Tibial nerve (tissue), 4 donors: ENCODE results near the gene CUX1. TPM values are rescaled to one million over a fixed set of nuclear protein-coding genes. Genes with fewer than 3 reads are reported as not detected.
A peak's percentile ranks its signal among the peaks of the same experiment; 100 is the strongest.

Source experiments
- DNase-seq, 2 donors: peaks; one replicate each; pipeline ENCODE4 v3.0.0-alpha.2; 2019; ENCODE audit warnings: low spot score in 2 of 2
- H3K27ac ChIP-seq, 4 donors: fragments of 200-600 bp; sonication (generic) in 3 of 4; one replicate each; pipeline ENCODE4 v1.5.1; 2017 to 2019; ENCODE audit warnings: mild to moderate bottlenecking in 1 of 4
- H3K27me3 ChIP-seq, 2 donors: fragments of 200-600 bp; sonication (generic) in 1 of 2; one replicate each; pipeline versions ENCODE4 v1.5.1 to v1.6.0; 2017 to 2019
- H3K36me3 ChIP-seq, 3 donors: fragments of 200-600 bp; sonication (generic); one replicate each; pipeline ENCODE4 v1.5.1; 2018 to 2019
- H3K4me1 ChIP-seq, 4 donors: fragments of 200-600 bp; sonication (generic) in 3 of 4; one replicate each; pipeline ENCODE4 v1.5.1; 2017 to 2019
- H3K4me3 ChIP-seq, 4 donors: fragments of 200-600 bp; sonication (generic) in 3 of 4; one replicate each; pipeline ENCODE4 v1.5.1; 2017 to 2019; ENCODE audit warnings: mild to moderate bottlenecking in 1 of 4, moderate library complexity in 1 of 4
- H3K9me3 ChIP-seq, 4 donors: fragments of 200-600 bp; sonication (generic) in 3 of 4; one replicate each; pipeline ENCODE4 v1.5.1; 2017 to 2019
- EP300 ChIP-seq, 2 donors: sonication (generic); formaldehyde crosslinking; IDR thresholded peaks; one replicate each; pipeline ENCODE4 v1.6.1; 2017; ENCODE audit warnings: antibody characterized with exemption in 2 of 2, mild to moderate bottlenecking in 1 of 2
- POLR2A ChIP-seq, 2 donors: fragments of 450-650 bp; IDR thresholded peaks; one replicate each; pipeline ENCODE4 v1.6.1; 2017; ENCODE audit warnings: antibody characterized with exemption in 2 of 2, mild to moderate bottlenecking in 2 of 2, moderate library complexity in 2 of 2
- WGBS, 2 donors: methylation state at CpG; one replicate each; pipeline ENCODE4 v1.1.5; 2018; 5-methylcytosine and 5-hydroxymethylcytosine counted together
- total RNA-seq, 4 donors: library from RNA; depleted of rRNA; stranded (reverse); fragments of >200 nt; gene quantifications; one replicate each; pipeline ENCODE4 v1.1.0, GENCODE V29; 2016
- TF ChIP-seq, protein P1 (sequence below), 5 experiments: fragments of 200-600 bp in 3 of 5; fragments of 450-650 bp in 2 of 5; sonication (generic) in 3 of 5; IDR thresholded peaks; one replicate each; pipeline ENCODE4 v1.5.1; 2016 to 2019; ENCODE audit warnings: antibody characterized with exemption in 5 of 5, mild to moderate bottlenecking in 3 of 5, moderate library complexity in 2 of 5

Gene CUX1
- total RNA-seq, 4 donors from 2014 or later: 74.5 to 104 (median 84.3) TPM

DNA sequence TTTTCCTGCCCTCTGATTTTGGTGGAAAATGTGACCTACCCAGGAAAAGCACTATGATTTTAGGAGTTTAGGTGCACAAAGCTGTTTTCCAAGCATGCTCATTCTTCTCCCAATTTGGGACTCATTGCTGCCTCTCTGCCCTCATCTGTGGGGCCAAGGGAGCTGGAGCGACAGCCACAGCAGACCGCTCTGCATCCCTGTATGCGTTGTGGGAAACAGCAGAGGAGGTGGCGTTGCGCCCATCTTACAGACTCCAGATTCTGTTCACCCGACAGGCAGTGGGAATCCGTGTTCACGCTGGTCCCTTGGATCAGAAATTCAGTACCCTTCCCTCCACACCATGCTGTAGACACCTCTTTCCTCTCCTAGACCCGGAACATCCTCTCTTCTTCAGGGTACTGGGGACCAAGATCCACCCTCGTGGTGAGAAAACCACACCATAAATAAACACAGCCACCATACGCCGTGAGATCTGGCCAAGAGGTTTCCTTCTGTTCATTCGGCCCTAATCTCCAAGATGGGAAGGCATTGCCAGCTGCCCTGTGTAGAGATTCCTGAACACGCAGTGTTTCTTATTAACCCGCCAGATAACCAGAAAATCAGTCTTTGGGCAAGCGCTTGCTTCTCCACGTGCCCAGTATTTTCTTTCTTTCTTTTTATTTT lies 87.9 kb downstream of the CUX1 start:
- TF ChIP-seq POLR2A (IDR thresholded peaks at IDR 0.05): no peak
- TF ChIP-seq, protein P1, sequence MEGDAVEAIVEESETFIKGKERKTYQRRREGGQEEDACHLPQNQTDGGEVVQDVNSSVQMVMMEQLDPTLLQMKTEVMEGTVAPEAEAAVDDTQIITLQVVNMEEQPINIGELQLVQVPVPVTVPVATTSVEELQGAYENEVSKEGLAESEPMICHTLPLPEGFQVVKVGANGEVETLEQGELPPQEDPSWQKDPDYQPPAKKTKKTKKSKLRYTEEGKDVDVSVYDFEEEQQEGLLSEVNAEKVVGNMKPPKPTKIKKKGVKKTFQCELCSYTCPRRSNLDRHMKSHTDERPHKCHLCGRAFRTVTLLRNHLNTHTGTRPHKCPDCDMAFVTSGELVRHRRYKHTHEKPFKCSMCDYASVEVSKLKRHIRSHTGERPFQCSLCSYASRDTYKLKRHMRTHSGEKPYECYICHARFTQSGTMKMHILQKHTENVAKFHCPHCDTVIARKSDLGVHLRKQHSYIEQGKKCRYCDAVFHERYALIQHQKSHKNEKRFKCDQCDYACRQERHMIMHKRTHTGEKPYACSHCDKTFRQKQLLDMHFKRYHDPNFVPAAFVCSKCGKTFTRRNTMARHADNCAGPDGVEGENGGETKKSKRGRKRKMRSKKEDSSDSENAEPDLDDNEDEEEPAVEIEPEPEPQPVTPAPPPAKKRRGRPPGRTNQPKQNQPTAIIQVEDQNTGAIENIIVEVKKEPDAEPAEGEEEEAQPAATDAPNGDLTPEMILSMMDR (IDR thresholded peaks at IDR 0.05): no peak
- no peak for TF ChIP-seq EP300 (IDR thresholded peaks at IDR 0.05)
- Histone ChIP-seq H3K36me3 (no peaks in the 10 kb centered on the region), H3K4me3 (no peak overlapping the region), H3K27me3 (no peaks in the 10 kb centered on the region), H3K27ac (no peak overlapping the region), H3K4me1 (peaks cover 0 to 15% (median 4%) of the 10 kb centered on the region in 4 donors), H3K9me3 (no peaks in the 10 kb centered on the region)
- DNase-seq: no peak
- WGBS, 2 donors: 90 to 97% methylated on average over 17 of the region's 17 CpGs

GRCh38 chr7:101906291-101907240 lies 89.1 kb downstream of the CUX1 start:
- no peak overlapping the region for H3K4me3 ChIP-seq
- H3K27ac ChIP-seq: peak overlapping the region in 1 of 4 donors; percentile 33
- no peaks in the 10 kb centered on the region for H3K9me3 ChIP-seq
- H3K36me3 ChIP-seq: no peaks in the 10 kb centered on the region
- peaks cover 0 to 8% (median 4%) of the 10 kb centered on the region in 4 donors for H3K4me1 ChIP-seq
- DNase-seq: no peak
- 88 to 92% methylated on average over 18 of the region's 18 CpGs for WGBS, 2 donors
- TF ChIP-seq, protein P1 (IDR thresholded peaks at IDR 0.05): no peak
- TF ChIP-seq POLR2A (IDR thresholded peaks at IDR 0.05) (no peak), EP300 (IDR thresholded peaks at IDR 0.05) (no peak)
- no peaks in the 10 kb centered on the region for H3K27me3 ChIP-seq

- no peak for TF ChIP-seq POLR2A (IDR thresholded peaks at IDR 0.05)
- peak overlapping the region in 2 of 4 donors; percentile 65 to 80 for H3K27ac ChIP-seq
- no peak for DNase-seq
- no peaks in the 10 kb centered on the region for H3K9me3 ChIP-seq
- no peak overlapping the region for H3K4me3 ChIP-seq
- no peaks in the 10 kb centered on the region for H3K27me3 ChIP-seq
- WGBS, 2 donors: 77 to 81% methylated on average over 5 to 9 of the region's 17 CpGs
- H3K4me1 ChIP-seq: peaks cover 0 to 31% (median 9%) of the 10 kb centered on the region in 4 donors
- peaks cover 0 to 7% (median 0%) of the 10 kb centered on the region in 3 donors for H3K36me3 ChIP-seq
Observed at GRCh38 chr7:101910991-101911799, 93.8 kb downstream of the CUX1 start.

- DNase-seq: peak; percentile 46 to 68
- H3K4me3 ChIP-seq: no peak overlapping the region
Observed at GRCh38 chr7:101911800-101912715, 94.6 kb downstream of the CUX1 start.

More at GRCh38 chr7:101911800-101912715, 94.6 kb downstream of the CUX1 start:
- 62 to 68% methylated on average over 21 of the region's 21 CpGs for WGBS, 2 donors
- H3K27me3 ChIP-seq: no peaks in the 10 kb centered on the region
- H3K36me3 ChIP-seq: peaks cover 0 to 16% (median 0%) of the 10 kb centered on the region in 3 donors
- no peaks in the 10 kb centered on the region for H3K9me3 ChIP-seq
- no peak for TF ChIP-seq POLR2A (IDR thresholded peaks at IDR 0.05)
- TF ChIP-seq EP300 (IDR thresholded peaks at IDR 0.05): peak in 1 of 2 donors; percentile 85
- TF ChIP-seq, protein P1 (IDR thresholded peaks at IDR 0.05): no peak
- H3K4me1 ChIP-seq: peaks cover 0 to 31% (median 9%) of the 10 kb centered on the region in 4 donors
- peak overlapping the region in 2 of 4 donors; percentile 65 to 80 for H3K27ac ChIP-seq
